Chondrocyte (in vitro differentiated cells): Measurements from ENCODE around the gene LCN6. TPM values are rescaled to one million over a fixed set of nuclear protein-coding genes. Genes with fewer than 3 reads are reported as not detected.

ENCODE experiments used
- DNase-seq: peaks from one replicate; pipeline ENCODE4 v3.0.0; 2021; ENCODE audit warnings: mixed read lengths, low spot score
- H3K27ac Mint-ChIP-seq: one replicate; pipeline ENCODE4 v1.8.0; 2021; ENCODE audit warnings: mild to moderate bottlenecking, moderate library complexity, mixed read lengths; ENCODE audit not compliant: unreplicated experiment
- H3K27me3 Mint-ChIP-seq: 2 replicates; pipeline ENCODE4 v1.8.0; 2021; ENCODE audit warnings: low read depth, mixed read lengths
- H3K36me3 Mint-ChIP-seq: 2 replicates; pipeline ENCODE4 v1.8.0; 2021; ENCODE audit warnings: low read depth, mixed read lengths
- H3K4me1 Mint-ChIP-seq: 2 replicates; pipeline ENCODE4 v1.8.0; 2021; ENCODE audit warnings: low read depth, mild to moderate bottlenecking, mixed read lengths
- H3K4me3 Mint-ChIP-seq: one replicate; pipeline ENCODE4 v1.8.0; 2021; ENCODE audit warnings: mild to moderate bottlenecking, moderate library complexity, mixed read lengths; ENCODE audit not compliant: unreplicated experiment
- H3K9me3 Mint-ChIP-seq: 2 replicates; pipeline ENCODE4 v1.8.0; 2021; ENCODE audit warnings: low read depth, mixed read lengths
- CTCF ChIP-seq: fragments of 200-600 bp; sonication (generic); IDR thresholded peaks from 2 replicates; pipeline ENCODE4 v1.5.0; 2021; ENCODE audit warnings: antibody characterized with exemption, mild to moderate bottlenecking, moderate library complexity
- microRNA-seq: library from miRNA; unstranded; fragments of <30 nt; microRNA quantifications from one replicate; pipeline ENCODE4 v1.2.0, GENCODE V29; 2020; ENCODE audit warnings: borderline number of aligned reads
- total RNA-seq: library from RNA; stranded (reverse); gene quantifications from 3 replicates; pipeline ENCODE4 v1.2.1, GENCODE V29; 2021

The LCN6 gene
- total RNA-seq, 1 donor from 2014 or later: not detected

GRCh38 chr9:136696502-136696901, 51.8 kb downstream of the LCN6 start:
- H3K27me3 Mint-ChIP-seq: peaks cover 8% of the 10 kb centered on the region

GRCh38 chr9:136695955-136696354, 52.4 kb downstream of the LCN6 start:
- TF ChIP-seq CTCF: no peak
- H3K27me3 Mint-ChIP-seq: peaks cover 6% of the 10 kb centered on the region

More at GRCh38 chr9:136696502-136696901, 51.8 kb downstream of the LCN6 start:
- Mint-ChIP-seq H3K27ac (no peak overlapping the region), H3K4me3 (no peak overlapping the region), H3K36me3 (no peaks in the 10 kb centered on the region), H3K9me3 (no peaks in the 10 kb centered on the region), H3K4me1 (no peaks in the 10 kb centered on the region)
- TF ChIP-seq CTCF: no peak
- no peak for DNase-seq

GRCh38 chr9:136695435-136695895, 52.9 kb downstream of the LCN6 start:
- Mint-ChIP-seq H3K4me3 (no peak overlapping the region), H3K9me3 (no peaks in the 10 kb centered on the region), H3K36me3 (no peaks in the 10 kb centered on the region), H3K27me3 (peaks cover 6% of the 10 kb centered on the region), H3K4me1 (no peaks in the 10 kb centered on the region), H3K27ac (no peak overlapping the region)
- no peak for DNase-seq
- TF ChIP-seq CTCF: no peak

More at GRCh38 chr9:136695955-136696354, 52.4 kb downstream of the LCN6 start:
- H3K9me3 Mint-ChIP-seq: no peaks in the 10 kb centered on the region
- H3K27ac Mint-ChIP-seq: no peak overlapping the region
- no peaks in the 10 kb centered on the region for H3K36me3 Mint-ChIP-seq
- H3K4me3 Mint-ChIP-seq: no peak overlapping the region
- H3K4me1 Mint-ChIP-seq: no peaks in the 10 kb centered on the region
- no peak for DNase-seq

GRCh38 chr9:136694872-136695247, 53.5 kb downstream of the LCN6 start:
- no peak for TF ChIP-seq CTCF
- no peaks in the 10 kb centered on the region for H3K4me1 Mint-ChIP-seq
- H3K4me3 Mint-ChIP-seq: no peak overlapping the region
- H3K27ac Mint-ChIP-seq: no peak overlapping the region
- H3K27me3 Mint-ChIP-seq: peaks cover 6% of the 10 kb centered on the region
- H3K36me3 Mint-ChIP-seq: no peaks in the 10 kb centered on the region
- no peaks in the 10 kb centered on the region for H3K9me3 Mint-ChIP-seq
- DNase-seq: no peak

GRCh38 chr9:136694163-136694871, 54.0 kb downstream of the LCN6 start:
- Mint-ChIP-seq H3K36me3 (no peaks in the 10 kb centered on the region), H3K27ac (no peak overlapping the region), H3K4me1 (no peaks in the 10 kb centered on the region), H3K4me3 (no peak overlapping the region), H3K27me3 (peaks cover 6% of the 10 kb centered on the region), H3K9me3 (no peaks in the 10 kb centered on the region)
- no peak for DNase-seq
- peak; percentile 81 for TF ChIP-seq CTCF

Small RNA genes lying within 50 kb of the gene (microRNA-seq; reads per million reads assigned to microRNA genes)
- gene MIR6722: not detected

Other genes with a start within 250 kb of the LCN6 start
- 11.6 to 28.7 TPM (median 27.5 TPM) in 3 replicates for gene NOTCH1, start 202.5 kb downstream of the LCN6 start, total RNA-seq
- 5.4 to 7.8 TPM (median 7.0 TPM) in 3 replicates for gene EGFL7, start 85.6 kb downstream of the LCN6 start, total RNA-seq
- 23.4 to 39.8 TPM (median 39.1 TPM) in 3 replicates for gene AGPAT2, start 61.1 kb downstream of the LCN6 start, total RNA-seq
- gene DIPK1B, start 36.0 kb downstream of the LCN6 start, total RNA-seq: 8.2 to 9.2 TPM (median 8.5 TPM) in 3 replicates
- not detected in 3 replicates for gene LCN10, start 5.6 kb downstream of the LCN6 start, total RNA-seq
- gene LCN8, start 9.7 kb upstream of the LCN6 start, total RNA-seq: not detected in 3 replicates
- gene LCN15, start 16.0 kb upstream of the LCN6 start, total RNA-seq: not detected in 3 replicates
- 31.2 to 40.0 TPM (median 32.5 TPM) in 3 replicates for gene TMEM141, start 42.8 kb upstream of the LCN6 start, total RNA-seq
- gene CCDC183, start 47.8 kb upstream of the LCN6 start, total RNA-seq: 0.62 to 1.5 TPM (median 1.4 TPM) in 3 replicates
- gene RABL6, start 59.4 kb upstream of the LCN6 start, total RNA-seq: 61.5 to 71.8 TPM (median 62.2 TPM) in 3 replicates
- gene AJM1, start 94.0 kb upstream of the LCN6 start, total RNA-seq: 6.3 to 7.5 TPM (median 7.4 TPM) in 3 replicates
- gene PHPT1, start 100.9 kb upstream of the LCN6 start, total RNA-seq: 165 to 193 TPM (median 192 TPM) in 3 replicates
- gene MAMDC4, start 103.8 kb upstream of the LCN6 start, total RNA-seq: 7.7 to 9.2 TPM (median 7.7 TPM) in 3 replicates
- 296 to 328 TPM (median 320 TPM) in 3 replicates for gene EDF1, start 117.8 kb upstream of the LCN6 start, total RNA-seq
- 9.6 to 12.4 TPM (median 10.4 TPM) in 3 replicates for gene TRAF2, start 138.0 kb upstream of the LCN6 start, total RNA-seq
- 79.2 to 87.5 TPM (median 84.3 TPM) in 3 replicates for gene FBXW5, start 196.2 kb upstream of the LCN6 start, total RNA-seq
- gene C8G, start 196.7 kb upstream of the LCN6 start, total RNA-seq: 2.2 TPM in 1 of 3 replicates, not detected in the others
- 0.51 to 0.60 TPM in 2 of 3 replicates, not detected in the other for gene LCN12, start 203.7 kb upstream of the LCN6 start, total RNA-seq
- 24.2 to 80.4 TPM (median 76.8 TPM) in 3 replicates for gene PTGDS, start 229.0 kb upstream of the LCN6 start, total RNA-seq
- gene LCNL1, start 234.5 kb upstream of the LCN6 start, total RNA-seq: 0.15 to 5.8 TPM (median 5.2 TPM) in 3 replicates
- 34.4 to 38.7 TPM (median 36.8 TPM) in 3 replicates for gene PAXX, start 243.9 kb upstream of the LCN6 start, total RNA-seq
- 4.9 to 5.5 TPM in 2 of 3 replicates, not detected in the other for gene CLIC3, start 248.0 kb upstream of the LCN6 start, total RNA-seq